ENCODE data around the gene LCLAT1. TPM values are rescaled to one million over a fixed set of nuclear protein-coding genes. Genes with fewer than 3 reads are reported as not detected.

Gene LCLAT1
- total and polyA plus RNA-seq, 4 donors: 2.4 to 14.6 (median 10.7) TPM

DNA sequence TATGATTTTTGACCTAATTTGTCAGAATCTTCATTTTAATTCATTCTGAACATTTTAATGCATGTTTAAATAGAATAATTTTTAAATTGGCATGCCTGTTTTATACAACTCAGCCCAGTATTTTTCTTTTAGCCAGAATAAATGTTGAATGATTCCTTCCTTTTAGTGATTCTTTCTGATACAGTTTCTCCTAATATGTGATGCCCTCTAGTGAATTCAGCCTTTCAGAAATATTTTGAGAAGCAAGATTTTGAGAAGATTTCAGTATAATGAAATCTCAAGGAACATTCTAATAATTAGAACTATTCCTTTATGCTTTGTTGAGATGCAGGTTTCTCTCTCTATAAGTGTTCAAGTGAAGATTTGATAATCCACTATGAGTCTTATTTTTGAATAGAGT, 28.5 kb downstream of the LCLAT1 start:
- DNase-seq (ENCODE audit: low spot score): no peak
- Histone ChIP-seq H3K9me3 (ENCODE audit: control insufficient read depth in 4 of 4, low read length in 3 of 4) (no peaks in the 10 kb centered on the region), H3K9ac (ENCODE audit: low read depth in 1 of 2, low read length in 2 of 2) (no peak overlapping the region), H3K4me3 (ENCODE audit: low read depth in 1 of 3, low read length in 3 of 3) (no peak overlapping the region), H3K36me3 (ENCODE audit: control insufficient read depth in 4 of 4, insufficient read depth in 3 of 4, low read depth in 1 of 4, low read length in 3 of 4) (no peaks in the 10 kb centered on the region), H3K27ac (ENCODE audit: low read depth in 1 of 2, low read length in 2 of 2) (no peak overlapping the region), H3K27me3 (ENCODE audit: control insufficient read depth in 4 of 4, insufficient read depth in 4 of 4, low read length in 3 of 4) (no peaks in the 10 kb centered on the region), H3K4me1 (ENCODE audit: control insufficient read depth in 4 of 4, insufficient read depth in 4 of 4, low read length in 3 of 4) (no peaks in the 10 kb centered on the region)
- peak; percentile 52 to 60 for TF ChIP-seq RAD21 (IDR thresholded peaks at IDR 0.05)
- no peak for TF ChIP-seq TAF1 (conservative IDR thresholded peaks at IDR 0.05)

DNA sequence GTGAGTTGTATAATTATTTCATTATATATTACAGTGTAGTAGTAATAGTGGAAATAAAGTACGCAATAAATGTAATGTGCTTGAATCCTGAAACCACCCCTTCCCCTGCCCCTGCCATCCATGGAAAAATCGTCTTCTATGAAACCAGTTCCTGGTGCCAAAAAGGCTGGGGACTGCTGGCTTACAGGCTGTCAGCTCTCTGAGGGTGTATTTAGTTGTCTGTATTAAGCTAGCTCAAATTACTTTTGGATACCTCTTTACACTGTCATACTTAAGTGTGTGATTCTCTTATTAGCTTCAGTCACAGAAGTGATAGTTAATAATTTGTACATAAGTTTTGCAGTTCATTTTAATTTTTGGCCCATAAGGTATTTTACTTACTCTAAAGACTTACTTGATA, 29.6 kb downstream of the LCLAT1 start:
- Histone ChIP-seq H3K4me1 (ENCODE audit: control insufficient read depth in 4 of 4, insufficient read depth in 4 of 4, low read length in 3 of 4) (no peaks in the 10 kb centered on the region), H3K9ac (ENCODE audit: low read depth in 1 of 2, low read length in 2 of 2) (no peak overlapping the region), H3K4me3 (ENCODE audit: low read depth in 1 of 3, low read length in 3 of 3) (no peak overlapping the region), H3K36me3 (ENCODE audit: control insufficient read depth in 4 of 4, insufficient read depth in 3 of 4, low read depth in 1 of 4, low read length in 3 of 4) (no peaks in the 10 kb centered on the region), H3K27me3 (ENCODE audit: control insufficient read depth in 4 of 4, insufficient read depth in 4 of 4, low read length in 3 of 4) (no peaks in the 10 kb centered on the region), H3K9me3 (ENCODE audit: control insufficient read depth in 4 of 4, low read length in 3 of 4) (no peaks in the 10 kb centered on the region), H3K27ac (ENCODE audit: low read depth in 1 of 2, low read length in 2 of 2) (no peak overlapping the region)
- DNase-seq (ENCODE audit: low spot score): no peak
- TF ChIP-seq, protein P1, sequence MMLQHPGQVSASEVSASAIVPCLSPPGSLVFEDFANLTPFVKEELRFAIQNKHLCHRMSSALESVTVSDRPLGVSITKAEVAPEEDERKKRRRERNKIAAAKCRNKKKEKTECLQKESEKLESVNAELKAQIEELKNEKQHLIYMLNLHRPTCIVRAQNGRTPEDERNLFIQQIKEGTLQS (IDR thresholded peaks at IDR 0.05): no peak
- TF ChIP-seq SP1 (IDR thresholded peaks at IDR 0.05) (no peak), YY1 (IDR thresholded peaks at IDR 0.05) (no peak), RAD21 (IDR thresholded peaks at IDR 0.05) (no peak), JUND (IDR thresholded peaks at IDR 0.05) (no peak)
- TF ChIP-seq, protein P2, sequence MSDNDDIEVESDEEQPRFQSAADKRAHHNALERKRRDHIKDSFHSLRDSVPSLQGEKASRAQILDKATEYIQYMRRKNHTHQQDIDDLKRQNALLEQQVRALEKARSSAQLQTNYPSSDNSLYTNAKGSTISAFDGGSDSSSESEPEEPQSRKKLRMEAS (IDR thresholded peaks at IDR 0.05): no peak
- WGBS: 95% methylated on average over 2 of the region's 2 CpGs

DNA sequence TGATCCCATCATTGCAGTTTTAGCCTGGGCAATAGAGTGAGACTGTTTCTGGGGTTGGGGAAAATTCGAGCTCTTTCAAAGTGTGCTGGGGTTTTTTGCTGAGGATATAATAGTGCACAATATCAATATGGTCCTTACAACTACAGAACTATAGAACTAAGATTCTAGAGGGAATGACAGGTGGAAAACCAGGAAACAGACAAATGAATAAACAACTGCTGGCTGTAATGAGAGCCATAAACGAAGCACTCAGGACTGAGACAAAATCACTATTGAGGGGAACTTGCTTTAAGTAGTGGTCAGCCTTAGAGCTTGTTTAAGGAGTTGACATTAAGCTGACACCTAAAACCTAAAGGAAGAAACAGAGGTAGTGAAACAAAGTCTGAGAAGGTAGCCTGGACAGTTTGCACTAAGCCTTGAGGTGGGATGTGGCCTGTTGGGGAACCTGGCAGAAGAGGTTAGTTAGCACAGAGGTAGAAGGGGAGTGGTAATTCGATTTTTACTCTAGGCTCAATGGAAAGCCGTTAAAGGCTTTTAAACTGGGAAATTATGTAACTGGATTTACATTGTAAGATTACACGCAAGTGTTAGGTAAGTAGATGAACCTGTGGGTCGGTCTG, 33.8 kb downstream of the LCLAT1 start:
- Histone ChIP-seq H3K27me3 (ENCODE audit: control insufficient read depth in 4 of 4, insufficient read depth in 4 of 4, low read length in 3 of 4) (no peaks in the 10 kb centered on the region), H3K9me3 (ENCODE audit: control insufficient read depth in 4 of 4, low read length in 3 of 4) (no peaks in the 10 kb centered on the region), H3K27ac (ENCODE audit: low read depth in 1 of 2, low read length in 2 of 2) (no peak overlapping the region), H3K9ac (ENCODE audit: low read depth in 1 of 2, low read length in 2 of 2) (no peak overlapping the region), H3K36me3 (ENCODE audit: control insufficient read depth in 4 of 4, insufficient read depth in 3 of 4, low read depth in 1 of 4, low read length in 3 of 4) (no peaks in the 10 kb centered on the region), H3K4me3 (ENCODE audit: low read depth in 1 of 3, low read length in 3 of 3) (no peak overlapping the region), H3K4me1 (ENCODE audit: control insufficient read depth in 4 of 4, insufficient read depth in 4 of 4, low read length in 3 of 4) (no peaks in the 10 kb centered on the region)
- TF ChIP-seq HNF4G (IDR thresholded peaks at IDR 0.05) (no peak), RAD21 (IDR thresholded peaks at IDR 0.05) (no peak), TAF1 (conservative IDR thresholded peaks at IDR 0.05) (no peak), JUND (IDR thresholded peaks at IDR 0.05) (no peak), SP1 (IDR thresholded peaks at IDR 0.05) (no peak), EGR1 (IDR thresholded peaks at IDR 0.05; ENCODE audit: low read depth in 2 of 2) (no peak), YY1 (IDR thresholded peaks at IDR 0.05) (no peak), RXRA (IDR thresholded peaks at IDR 0.05) (no peak)
- TF ChIP-seq, protein P2 (IDR thresholded peaks at IDR 0.05): no peak
- TF ChIP-seq, protein P3, sequence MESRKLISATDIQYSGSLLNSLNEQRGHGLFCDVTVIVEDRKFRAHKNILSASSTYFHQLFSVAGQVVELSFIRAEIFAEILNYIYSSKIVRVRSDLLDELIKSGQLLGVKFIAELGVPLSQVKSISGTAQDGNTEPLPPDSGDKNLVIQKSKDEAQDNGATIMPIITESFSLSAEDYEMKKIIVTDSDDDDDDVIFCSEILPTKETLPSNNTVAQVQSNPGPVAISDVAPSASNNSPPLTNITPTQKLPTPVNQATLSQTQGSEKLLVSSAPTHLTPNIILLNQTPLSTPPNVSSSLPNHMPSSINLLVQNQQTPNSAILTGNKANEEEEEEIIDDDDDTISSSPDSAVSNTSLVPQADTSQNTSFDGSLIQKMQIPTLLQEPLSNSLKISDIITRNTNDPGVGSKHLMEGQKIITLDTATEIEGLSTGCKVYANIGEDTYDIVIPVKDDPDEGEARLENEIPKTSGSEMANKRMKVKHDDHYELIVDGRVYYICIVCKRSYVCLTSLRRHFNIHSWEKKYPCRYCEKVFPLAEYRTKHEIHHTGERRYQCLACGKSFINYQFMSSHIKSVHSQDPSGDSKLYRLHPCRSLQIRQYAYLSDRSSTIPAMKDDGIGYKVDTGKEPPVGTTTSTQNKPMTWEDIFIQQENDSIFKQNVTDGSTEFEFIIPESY (IDR thresholded peaks at IDR 0.05): no peak
- TF ChIP-seq, protein P1 (IDR thresholded peaks at IDR 0.05): no peak
- TF ChIP-seq, protein P4, sequence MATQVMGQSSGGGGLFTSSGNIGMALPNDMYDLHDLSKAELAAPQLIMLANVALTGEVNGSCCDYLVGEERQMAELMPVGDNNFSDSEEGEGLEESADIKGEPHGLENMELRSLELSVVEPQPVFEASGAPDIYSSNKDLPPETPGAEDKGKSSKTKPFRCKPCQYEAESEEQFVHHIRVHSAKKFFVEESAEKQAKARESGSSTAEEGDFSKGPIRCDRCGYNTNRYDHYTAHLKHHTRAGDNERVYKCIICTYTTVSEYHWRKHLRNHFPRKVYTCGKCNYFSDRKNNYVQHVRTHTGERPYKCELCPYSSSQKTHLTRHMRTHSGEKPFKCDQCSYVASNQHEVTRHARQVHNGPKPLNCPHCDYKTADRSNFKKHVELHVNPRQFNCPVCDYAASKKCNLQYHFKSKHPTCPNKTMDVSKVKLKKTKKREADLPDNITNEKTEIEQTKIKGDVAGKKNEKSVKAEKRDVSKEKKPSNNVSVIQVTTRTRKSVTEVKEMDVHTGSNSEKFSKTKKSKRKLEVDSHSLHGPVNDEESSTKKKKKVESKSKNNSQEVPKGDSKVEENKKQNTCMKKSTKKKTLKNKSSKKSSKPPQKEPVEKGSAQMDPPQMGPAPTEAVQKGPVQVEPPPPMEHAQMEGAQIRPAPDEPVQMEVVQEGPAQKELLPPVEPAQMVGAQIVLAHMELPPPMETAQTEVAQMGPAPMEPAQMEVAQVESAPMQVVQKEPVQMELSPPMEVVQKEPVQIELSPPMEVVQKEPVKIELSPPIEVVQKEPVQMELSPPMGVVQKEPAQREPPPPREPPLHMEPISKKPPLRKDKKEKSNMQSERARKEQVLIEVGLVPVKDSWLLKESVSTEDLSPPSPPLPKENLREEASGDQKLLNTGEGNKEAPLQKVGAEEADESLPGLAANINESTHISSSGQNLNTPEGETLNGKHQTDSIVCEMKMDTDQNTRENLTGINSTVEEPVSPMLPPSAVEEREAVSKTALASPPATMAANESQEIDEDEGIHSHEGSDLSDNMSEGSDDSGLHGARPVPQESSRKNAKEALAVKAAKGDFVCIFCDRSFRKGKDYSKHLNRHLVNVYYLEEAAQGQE (IDR thresholded peaks at IDR 0.05): no peak
- TF ChIP-seq, protein P5, sequence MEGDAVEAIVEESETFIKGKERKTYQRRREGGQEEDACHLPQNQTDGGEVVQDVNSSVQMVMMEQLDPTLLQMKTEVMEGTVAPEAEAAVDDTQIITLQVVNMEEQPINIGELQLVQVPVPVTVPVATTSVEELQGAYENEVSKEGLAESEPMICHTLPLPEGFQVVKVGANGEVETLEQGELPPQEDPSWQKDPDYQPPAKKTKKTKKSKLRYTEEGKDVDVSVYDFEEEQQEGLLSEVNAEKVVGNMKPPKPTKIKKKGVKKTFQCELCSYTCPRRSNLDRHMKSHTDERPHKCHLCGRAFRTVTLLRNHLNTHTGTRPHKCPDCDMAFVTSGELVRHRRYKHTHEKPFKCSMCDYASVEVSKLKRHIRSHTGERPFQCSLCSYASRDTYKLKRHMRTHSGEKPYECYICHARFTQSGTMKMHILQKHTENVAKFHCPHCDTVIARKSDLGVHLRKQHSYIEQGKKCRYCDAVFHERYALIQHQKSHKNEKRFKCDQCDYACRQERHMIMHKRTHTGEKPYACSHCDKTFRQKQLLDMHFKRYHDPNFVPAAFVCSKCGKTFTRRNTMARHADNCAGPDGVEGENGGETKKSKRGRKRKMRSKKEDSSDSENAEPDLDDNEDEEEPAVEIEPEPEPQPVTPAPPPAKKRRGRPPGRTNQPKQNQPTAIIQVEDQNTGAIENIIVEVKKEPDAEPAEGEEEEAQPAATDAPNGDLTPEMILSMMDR (IDR thresholded peaks at IDR 0.05; ENCODE audit: low read depth, low read length, missing input control): no peak
- DNase-seq (ENCODE audit: low spot score): no peak
- WGBS: 77% methylated on average over 6 of the region's 6 CpGs
